Measurements from ENCODE around the gene ESRRG.

DNA sequence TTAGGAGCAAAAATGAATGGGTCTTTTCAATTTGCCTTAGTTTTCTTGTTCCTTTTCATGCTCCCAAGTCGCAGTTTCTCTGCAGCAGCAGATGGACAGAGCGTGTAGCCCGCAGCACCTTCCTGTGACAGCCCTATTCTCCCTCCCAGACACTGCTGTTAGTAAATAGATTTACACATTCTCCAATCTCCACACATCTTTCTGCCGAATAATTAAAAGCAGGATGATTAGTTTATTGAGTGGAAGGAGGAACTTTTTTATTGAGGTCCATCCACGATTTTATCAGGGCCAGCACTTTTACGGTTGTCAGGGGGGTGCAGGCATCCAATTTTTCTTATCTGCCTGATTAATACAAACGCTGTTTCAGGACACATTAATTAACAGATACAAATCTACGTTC is 201.8 kb downstream of the ESRRG start:
- no peak for TF ChIP-seq CTCF (IDR thresholded peaks at IDR 0.05)
- TF ChIP-seq POLR2A (IDR thresholded peaks at IDR 0.05) = no peak
- no peak for TF ChIP-seq EP300 (IDR thresholded peaks at IDR 0.05)
